NT2/D1 (cell line): ENCODE measurements around the gene ADGRA1.

Experiments
- YY1 ChIP-seq: IDR thresholded peaks from 2 replicates; pipeline ENCODE4 v1.6.1; 2011; ENCODE audit not compliant: insufficient read length, insufficient read depth
- ZNF274 ChIP-seq: IDR thresholded peaks from 2 replicates; pipeline ENCODE4 v1.6.1; 2011; ENCODE audit warnings: mild to moderate bottlenecking, low read depth, low read length

GRCh38 chr10:133139551-133140065, 51.9 kb downstream of the ADGRA1 start:
- TF ChIP-seq YY1 (no peak), ZNF274 (no peak)
